CD1c-positive myeloid dendritic cell (primary cell): ENCODE measurements around the gene ZMYM2.
"Not testable (repeated sequence)": the region's sequence is repeated elsewhere in the genome, so short reads cannot be mapped to it uniquely, and the experiment has no call there.

Experiments used
- DNase-seq: peaks from one replicate; pipeline ENCODE4 v3.0.0-alpha.2; 2016; ENCODE audit errors: extremely low spot score

Gene ZMYM2

DNA sequence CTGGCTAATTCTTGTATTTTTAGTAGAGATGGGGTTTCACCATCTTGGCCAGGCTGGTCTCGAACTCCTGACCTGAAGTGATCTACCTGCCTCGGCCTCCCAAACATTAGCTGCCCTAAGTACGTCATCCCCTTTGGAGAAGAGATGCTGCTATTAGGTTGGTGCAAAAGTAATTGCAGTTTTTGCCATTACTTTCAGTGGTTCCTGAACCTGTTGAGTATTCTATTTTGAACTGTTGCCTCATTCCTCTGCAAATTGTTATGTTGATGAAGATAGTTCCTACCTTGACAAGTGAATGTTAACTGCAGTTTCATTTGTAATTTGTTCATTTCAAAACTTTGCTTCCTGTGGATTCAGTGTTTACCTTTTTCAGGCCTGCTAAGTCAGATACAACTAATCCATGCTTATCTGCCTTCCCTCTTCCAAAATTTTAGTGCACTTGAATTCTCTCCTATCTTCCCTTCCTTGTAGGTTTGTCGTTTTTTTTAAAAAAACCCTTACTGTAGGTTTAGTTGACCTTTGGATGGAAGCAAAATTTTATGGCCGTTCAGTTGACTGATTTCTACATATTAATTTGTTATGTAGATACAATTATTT lies 24.0 kb downstream of the ZMYM2 start:
- DNase-seq: no peak

DNA sequence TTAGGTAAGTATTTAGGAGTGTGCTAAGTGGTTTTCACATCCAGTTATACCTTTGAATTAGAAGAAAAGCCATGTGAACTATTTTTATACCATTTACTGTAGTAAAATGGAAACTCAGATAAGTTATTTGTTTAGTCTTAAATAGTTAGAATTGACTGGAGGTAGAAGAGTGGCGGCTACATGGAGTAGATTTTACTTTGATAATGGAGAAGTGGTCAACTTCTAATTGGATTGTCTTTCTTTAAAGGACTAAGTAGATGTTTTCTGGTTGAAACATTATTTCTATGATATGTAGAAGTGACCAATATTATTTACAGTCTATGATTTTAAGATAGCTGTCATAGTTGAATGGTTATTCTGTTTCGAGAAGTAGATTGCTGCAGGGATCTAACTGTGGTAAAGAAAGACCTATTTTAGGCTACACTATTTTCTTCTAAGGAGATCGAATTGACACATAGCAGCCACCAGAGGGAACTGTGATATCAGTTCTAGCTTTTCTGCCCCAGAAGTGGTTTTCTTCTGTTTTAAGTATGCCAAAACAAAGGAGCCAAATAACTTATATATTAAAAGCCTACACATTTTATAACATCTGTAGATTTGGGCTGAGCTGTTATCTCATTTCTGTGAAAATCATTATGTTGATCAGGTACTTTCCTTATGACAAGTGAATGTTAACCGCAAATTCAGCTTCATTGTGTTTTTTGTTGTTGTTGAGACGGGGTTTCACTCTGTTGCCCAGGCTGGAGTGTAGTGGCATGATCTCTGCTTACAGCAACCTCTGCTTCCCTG lies 26.1 kb downstream of the ZMYM2 start:
- no peak for DNase-seq

DNA sequence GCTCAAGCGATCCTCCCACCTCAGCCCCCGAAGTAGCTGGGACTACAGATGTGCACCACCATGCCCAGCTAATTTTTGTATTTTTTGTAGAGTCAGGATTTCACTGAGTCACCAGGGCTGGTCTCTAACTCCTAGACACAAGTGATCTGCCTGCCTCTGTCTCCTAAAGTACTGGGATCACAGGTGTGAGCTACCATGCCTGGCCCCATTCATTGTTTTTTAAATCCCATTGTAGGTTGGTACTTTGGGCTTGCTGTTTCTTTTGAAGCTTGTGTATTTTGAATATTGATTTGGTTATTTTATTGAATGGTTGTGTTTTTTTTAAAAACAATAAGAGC lies 26.7 kb downstream of the ZMYM2 start:
- no peak for DNase-seq

DNA sequence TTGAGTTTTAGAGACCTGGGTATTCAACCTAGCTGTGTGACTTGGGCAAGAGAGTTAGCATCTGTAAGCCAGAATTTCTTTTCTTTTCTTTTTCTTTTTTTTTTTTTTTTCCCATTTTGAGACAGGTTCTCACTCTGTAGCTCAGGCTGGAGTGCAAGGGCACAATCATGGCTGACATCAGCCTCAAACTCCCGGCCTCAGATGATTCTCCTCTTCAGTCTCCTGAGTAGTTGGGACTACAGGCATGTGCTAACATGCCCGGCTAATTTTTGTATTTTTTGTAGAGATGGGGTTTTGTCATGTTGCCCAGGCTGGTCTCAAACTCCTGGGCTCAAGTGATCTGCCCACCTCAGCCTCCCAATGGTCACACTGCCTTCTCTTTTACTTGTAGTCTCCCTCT lies 33.0 kb downstream of the ZMYM2 start:
- DNase-seq: no peak

DNA sequence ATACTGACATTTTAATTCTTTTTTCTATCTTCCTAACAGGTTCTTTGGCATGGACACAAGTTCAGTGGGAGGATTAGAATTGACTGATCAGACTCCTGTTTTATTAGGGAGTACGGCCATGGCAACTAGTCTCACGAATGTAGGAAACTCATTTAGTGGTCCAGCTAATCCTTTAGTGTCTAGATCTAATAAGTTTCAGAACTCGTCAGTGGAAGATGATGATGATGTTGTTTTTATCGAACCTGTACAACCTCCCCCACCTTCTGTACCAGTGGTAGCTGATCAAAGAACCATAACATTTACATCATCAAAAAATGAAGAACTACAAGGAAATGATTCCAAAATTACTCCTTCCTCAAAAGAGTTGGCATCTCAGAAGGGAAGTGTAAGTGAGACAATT lies 34.5 kb downstream of the ZMYM2 start:
- no peak for DNase-seq

DNA sequence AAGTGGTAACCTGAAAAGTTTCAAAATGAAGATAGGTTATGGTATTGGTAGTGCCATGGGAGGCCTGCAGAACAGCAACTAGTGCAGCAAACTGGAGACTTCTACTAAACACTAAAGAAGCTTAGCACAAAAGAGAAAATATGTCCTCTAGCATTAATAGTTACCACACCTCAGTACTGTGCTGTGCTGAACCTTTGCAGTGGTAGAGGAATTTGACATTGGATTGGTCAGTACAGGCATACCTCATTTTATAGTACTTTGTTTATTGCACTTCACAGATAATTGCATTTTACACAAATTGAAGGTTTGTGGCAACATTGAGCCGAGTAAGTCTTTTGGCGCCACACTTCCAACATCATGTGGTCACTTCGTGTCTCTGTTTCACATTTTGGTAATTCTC lies 40.4 kb downstream of the ZMYM2 start:
- no peak for DNase-seq

DNA sequence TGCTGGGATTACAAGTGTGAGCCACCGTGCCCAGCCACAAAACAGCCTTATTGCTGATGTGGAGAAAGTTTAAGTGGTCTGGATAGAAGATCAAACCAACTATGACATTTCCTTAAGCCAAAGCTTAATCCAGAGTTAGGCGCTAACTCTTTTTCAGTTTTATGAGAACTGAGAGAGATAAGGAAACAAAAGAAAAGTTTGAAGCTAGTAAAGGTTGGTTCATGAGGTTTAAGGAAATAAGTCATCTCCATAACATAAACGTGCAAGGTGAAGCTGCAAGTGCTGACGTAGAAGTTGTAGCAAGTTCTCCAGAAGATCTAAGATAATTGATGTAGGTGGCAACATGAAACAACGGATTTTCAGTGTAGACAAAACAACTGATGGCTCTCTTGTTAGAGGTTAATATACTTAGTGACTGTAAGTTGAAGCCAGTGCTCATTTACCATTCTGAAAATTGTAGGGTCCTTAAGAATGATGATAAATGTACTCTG lies 41.6 kb downstream of the ZMYM2 start:
- no peak for DNase-seq

DNA sequence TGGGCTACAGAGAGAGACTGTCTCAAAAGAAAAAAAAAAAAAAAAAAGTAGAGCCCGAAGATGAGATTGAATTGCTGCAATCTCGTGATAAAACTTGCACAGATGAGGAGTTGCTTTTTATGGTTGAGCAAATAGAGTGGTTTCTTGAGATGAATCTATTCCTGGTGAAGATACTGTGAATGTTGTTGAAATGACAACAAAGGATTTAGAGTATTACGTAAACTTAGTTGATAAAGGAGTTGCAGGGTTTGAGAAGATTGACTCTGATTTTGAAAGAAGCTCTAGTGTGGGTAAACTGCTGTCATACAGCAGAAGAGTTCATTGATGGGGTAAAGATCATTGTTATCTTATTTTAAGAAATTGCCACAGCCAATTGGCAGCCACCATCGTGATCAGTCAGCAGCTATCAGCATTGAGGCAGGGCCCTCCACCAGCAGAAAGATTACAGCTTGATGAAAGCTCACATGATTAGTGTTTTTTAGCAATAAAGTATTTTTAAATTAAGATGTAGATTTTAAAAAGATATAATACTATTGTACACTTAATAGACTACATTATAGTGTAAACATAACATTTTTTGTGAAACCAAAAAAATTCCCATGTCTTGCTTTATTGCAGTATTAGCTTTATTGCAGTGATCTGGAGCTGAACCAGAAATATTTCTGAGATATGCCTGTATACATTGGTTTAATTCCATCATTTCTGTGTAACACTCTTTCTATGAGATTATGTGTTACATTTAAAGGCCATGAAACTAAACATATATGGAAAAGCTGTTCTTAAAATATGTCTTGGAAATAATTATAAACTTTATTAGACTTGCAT lies 43.1 kb downstream of the ZMYM2 start:
- DNase-seq: no peak

DNA sequence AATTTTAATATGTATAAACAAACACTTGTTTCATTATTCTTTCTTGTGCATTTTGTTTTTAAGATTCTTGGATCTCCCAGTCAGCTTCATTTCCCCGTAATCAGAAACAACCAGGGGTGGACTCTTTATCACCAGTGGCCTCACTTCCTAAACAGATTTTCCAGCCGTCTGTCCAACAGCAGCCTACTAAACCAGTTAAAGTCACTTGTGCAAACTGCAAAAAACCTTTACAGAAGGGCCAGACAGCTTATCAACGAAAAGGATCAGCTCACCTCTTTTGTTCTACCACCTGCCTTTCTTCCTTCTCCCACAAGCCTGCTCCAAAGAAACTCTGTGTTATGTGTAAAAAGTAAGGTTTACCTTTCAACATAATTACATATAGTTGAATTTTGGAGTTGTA lies 44.3 kb downstream of the ZMYM2 start:
- no peak for DNase-seq

DNA sequence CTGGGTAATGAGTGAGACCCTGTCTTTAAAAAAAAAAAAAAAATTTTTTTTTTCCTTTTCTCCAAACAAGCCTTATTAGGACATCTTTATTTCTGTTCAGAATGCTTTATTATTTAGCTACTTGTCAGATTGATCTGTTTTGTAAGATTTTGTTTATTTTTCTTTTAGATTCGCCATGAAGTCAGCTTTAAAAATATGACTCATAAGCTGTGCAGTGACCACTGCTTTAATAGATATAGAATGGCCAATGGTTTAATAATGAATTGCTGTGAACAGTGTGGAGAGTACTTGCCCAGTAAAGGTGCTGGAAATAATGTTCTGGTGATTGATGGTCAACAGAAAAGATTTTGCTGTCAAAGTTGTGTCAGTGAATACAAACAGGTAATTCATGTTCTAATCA lies 47.7 kb downstream of the ZMYM2 start:
- no peak for DNase-seq

DNA sequence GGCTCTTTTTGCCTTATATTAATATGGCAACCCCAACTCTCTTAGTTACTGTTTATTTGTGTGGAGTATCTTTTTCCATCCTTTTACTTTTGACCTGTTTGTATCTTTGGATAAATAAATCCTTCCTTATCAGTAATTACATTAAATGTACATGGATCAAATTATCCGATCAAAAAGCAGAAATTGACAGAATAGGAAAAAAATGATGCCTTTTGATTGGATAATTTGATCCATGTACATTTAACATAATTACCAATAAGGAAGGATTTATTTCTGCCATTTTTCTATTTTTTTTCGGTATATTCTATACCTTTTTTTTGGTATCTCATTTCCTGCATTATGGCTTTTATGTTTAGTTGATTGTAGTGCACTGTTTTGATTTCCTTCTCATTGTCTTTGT lies 57.2 kb downstream of the ZMYM2 start:
- DNase-seq: no peak

DNA sequence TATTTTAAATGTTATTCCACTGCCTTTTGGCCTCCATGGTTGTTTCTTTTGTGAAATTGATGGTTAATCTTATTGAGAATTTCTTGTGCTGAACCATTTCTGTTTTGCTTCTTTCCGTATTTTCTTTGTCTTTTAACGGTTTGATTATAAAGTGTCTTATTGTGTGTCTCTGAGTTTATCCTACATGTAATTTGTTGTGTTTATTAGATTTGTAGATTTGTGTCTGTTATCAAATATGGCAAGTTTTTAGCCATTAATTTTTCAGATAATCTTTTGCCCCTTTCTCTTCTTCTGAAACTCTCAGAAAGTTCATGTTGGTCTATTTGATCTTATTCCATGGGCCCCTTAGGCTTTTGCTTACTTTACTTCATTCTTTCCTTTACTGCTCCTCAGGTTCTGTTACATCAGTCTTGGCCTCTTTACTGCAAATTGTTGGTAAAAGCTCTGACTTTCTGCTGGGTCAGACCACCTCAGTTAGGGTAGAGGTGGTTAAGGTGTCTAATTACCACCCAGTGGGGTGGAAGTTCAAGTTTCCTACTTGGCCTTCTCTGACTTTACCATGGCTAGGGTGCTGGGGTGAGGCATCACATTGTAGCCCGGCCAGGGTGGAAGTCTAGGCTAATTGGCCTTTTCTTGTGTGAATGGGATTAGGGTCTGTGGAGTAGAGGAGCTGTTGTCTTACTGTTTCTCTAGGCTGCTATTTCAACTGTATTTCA lies 58.3 kb downstream of the ZMYM2 start:
- DNase-seq: no peak

DNA sequence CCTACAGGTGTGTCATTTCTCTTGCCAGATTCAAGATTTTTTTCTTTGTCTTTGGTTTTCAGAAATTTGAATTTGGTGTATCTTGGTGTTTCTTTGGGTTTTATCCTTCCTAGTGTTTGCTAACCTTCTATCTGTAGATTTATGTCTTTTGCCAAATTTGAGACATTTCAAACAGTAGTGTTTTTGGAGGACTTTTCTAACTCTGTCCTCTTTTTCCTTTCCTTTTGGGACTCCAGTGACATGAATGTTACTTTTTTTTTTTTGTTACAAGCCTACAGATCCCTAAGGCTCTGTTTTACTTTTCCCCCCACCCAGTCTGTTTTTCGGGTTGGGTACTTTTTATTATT lies 58.8 kb downstream of the ZMYM2 start:
- DNase-seq: no peak

DNA sequence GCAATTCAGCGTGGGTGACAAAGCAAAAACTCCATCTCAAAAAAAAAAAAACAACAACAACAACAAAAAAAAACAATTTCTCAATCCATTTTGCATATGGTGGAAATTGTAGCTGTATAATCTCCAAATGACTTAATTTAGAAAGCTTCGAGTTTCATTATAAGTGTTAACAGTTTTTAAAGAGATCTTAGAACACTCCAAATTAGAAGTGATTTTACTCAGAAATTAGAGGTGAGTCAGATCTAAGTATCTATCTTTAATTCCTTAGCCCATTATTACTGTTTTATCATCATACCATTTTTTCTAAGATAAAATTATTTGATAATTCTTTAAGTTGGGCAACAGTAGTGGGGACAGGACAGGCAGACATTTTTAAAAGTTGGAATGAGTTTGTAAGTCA lies 60.5 kb downstream of the ZMYM2 start:
- no peak for DNase-seq

DNA sequence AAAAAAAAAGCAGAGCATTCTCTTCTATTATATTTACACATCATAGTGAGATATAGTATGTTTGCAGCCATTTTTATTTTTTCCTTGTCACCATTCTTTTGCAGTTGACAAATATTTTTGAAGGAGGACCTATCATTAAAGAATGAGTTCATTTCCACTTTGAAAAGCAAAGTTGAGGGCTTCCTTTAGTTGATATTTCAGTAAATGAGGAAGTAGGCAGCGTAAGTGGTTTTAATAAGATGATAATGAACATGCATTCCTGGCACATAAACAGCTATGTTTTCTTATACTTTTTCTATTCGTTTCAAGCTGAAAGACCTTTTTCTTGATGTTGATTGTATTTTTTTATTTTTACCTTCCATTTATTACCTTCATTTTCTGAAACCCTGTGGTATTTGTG lies 66.2 kb downstream of the ZMYM2 start:
- DNase-seq: peak; percentile 17

DNA sequence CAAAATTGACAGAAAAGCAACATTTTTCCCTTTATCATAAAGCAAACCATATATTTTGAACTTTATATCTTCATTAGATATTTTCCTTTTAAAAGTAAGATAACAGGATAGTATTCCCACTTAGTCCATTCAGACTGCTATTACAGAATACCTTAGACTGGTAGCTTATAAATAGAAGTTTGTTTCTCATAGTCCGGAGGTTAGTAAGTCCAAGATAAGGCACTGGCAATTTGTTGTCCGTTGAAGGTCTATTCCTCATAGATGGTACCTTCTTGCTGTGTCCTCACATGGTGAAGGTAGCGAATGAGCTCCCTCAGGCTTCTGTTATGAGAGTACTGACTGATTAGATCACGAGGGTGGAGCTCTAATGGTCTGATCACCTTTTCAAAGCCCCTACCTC lies 70.4 kb downstream of the ZMYM2 start:
- DNase-seq: no peak

DNA sequence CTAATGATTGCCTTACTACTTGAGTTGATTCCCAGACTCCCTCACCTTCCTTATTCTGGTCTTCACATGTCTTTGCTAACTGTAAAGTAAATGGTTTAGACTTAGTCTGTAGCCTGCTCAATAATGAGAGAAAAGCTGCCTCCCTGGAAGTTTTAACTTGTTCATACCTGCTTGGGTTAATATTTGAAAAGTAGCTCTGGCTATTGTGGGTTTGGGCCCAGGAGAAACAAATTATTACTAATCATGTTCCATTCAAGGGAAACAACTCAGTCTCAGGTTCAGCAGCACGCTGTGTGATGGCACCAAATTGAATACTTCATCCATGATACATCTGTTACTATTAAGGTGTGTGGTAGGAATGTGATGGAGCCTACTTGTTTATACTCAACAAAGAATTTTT lies 75.0 kb downstream of the ZMYM2 start:
- DNase-seq: no peak

DNA sequence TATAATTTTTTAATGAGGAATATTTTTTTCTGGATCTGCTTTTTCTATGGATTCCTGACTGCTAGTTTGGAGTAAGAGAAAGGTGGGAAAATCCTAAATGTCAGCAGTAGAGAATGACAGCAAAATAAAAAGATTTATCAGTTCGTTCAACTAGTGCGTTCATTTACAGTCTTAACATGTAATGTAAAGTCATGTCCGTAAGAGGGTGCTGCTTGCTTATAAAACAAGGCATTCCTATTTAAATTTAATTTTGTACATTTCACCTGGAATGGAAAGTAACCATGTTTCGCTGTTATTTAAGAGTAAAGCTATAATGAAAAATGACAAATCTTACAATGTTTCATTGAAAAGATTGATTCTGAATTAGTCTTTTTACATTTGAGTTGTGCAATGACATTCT lies 76.6 kb downstream of the ZMYM2 start:
- no peak for DNase-seq

DNA sequence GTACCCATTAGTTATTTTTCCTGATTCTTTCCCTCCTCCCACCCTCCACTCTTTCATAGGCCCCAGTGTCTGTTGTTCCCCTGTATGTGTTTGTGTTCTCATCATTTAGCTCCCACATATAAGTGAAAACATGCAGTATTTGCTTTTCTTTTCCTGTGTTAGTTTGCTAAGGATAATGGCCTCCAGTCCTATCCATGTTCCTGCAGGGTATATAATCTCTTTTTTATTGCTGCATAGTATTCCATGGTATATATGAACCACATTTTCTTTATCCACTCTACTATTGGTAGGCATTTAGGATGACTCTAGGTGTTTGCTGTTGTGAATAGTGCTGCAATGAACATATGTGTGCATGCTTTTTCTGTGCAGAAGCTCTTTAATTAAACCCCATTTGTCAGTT lies 79.4 kb downstream of the ZMYM2 start:
- no peak for DNase-seq

DNA sequence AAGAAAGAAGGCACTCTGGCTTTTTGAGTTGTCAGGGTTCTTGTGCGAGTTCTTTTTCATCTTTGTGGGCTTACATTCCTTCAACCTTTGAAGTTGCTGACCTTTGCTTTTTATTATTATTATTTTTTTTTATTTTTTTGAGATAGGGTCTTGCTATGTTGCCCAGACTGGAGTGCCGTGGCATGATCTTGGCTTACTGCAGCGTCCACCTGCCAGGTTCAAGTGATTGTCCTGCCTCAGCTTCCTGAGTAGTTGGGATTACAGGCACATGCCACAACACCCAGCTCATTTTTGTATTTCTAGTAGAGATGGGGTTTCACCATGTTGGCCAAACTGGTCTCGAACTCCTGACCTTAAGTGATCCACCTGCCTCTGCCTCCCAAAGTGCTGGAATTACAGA lies 84.1 kb downstream of the ZMYM2 start:
- DNase-seq: not testable (repeated sequence)

DNA sequence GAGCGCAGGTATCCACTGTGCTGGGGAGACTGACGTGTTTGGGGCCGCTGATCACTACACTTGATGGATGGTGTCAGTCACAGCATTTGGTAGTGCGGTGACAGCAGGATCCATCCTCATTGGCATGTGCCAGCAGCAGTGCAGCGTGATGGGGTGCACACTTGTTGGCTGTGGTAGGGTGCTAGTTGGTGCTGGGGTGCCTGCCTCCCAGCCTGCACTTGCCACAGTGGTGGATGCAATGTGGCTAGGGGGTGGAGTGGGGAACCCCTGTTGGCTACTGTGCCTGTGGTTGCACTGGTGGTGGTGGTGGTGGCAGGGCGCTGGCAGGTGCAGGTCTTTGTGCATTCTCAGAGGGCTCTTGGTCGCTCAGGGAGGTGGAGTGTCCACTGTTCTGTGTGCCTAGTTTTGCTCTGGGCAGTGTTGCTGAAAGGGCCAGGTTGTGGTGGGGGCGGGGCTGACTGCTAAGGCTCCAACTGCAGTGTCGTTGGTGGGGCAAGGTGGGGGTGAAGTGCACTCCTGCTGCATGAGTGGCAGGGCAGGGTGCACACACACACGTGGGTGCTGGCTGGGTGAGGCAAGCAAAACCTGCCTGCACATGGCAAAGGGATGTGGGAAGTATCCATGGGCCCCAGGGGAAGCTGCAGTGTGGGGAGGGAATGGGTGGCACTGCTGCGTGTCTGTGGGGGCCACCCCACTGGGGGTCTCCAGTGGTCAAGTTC lies 84.8 kb downstream of the ZMYM2 start:
- DNase-seq: no peak

DNA sequence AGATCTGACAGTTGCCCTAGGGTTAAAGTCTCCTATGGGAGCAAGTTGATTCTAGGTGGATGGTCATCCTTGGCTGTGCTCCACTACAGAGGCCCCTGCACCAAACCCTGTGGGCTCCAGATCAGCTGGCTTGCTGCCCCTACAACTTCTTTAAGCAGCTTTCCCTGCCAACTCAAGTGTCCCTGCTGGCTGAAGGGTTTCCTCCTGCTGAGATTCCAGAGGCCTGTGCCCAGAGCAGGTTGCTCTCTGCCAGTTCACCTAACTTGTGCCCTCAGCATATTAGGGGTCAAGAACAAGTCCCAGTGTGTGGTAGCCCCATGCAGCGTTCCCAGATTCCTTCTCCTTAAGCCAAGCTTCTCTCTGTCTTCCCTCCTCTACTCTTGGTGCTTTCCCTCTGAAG lies 85.6 kb downstream of the ZMYM2 start:
- DNase-seq: no peak
